Adrenal gland (tissue), 5 donors: ENCODE data around the gene GPC5.

Source experiments
- CTCF ChIP-seq, 6 experiments: fragments of 450-650 bp in 4 of 6; fragments of 200-600 bp in 2 of 6; sonication (generic) in 1 of 6; IDR thresholded peaks; 1 replicate in 5 of 6; 2 replicates in 1 of 6; pipeline versions ENCODE4 v1.5.1 to v1.8.0; 2016 to 2021; ENCODE audit warnings: antibody characterized with exemption in 6 of 6, mild to moderate bottlenecking in 2 of 6, moderate library complexity in 1 of 6
- POLR2A ChIP-seq, 2 donors: fragments of 450-650 bp; IDR thresholded peaks; one replicate each; pipeline ENCODE4 v1.6.1; 2017; ENCODE audit warnings: antibody characterized with exemption in 2 of 2, mild to moderate bottlenecking in 2 of 2, moderate library complexity in 1 of 2
- donor health status: DM: no; HTN: no; CAD: no.

DNA sequence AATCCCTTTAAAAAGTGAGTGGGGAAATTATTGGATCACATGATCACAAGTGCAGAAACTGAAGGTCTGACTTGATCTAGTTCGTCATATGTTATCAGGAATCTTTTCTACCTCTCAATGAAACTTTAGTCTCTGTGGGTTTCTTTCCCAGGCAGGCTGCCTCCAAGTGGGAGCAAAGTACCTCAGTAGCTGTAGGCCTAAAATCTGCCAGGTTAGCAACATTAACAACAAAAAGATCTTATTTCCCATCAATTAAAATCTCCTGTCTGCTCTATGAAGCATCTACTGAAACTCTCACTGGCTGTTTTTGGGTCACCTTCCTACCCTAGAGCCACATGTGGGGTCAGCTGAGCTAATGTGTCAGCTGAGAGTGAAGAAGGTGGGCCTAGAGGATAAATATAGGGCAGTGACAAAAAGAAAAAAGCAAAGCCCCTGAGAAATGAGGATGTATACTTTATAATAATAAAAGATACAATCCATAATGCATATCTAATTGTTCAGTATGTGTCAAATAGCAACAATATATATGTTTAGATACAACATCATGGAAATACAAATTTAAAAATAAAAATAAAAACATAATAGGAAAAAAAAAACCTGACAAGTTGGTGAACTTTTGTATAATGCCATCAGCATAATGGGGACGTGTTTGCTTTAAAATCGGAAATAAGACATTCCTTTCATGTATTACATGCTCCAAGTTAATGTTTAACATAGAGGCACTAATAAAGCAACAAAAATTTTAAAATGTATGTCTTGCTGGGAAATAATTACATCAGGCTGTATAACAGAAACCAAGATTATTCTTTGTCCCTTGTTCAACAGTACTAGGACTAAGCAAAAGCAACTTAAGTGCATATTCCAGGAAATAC, 141.1 kb downstream of the GPC5 start:
- no peak for TF ChIP-seq POLR2A (IDR thresholded peaks at IDR 0.05)
- no peak for TF ChIP-seq CTCF (IDR thresholded peaks at IDR 0.05)
